Esophagus muscularis mucosa (tissue), 4 donors: ENCODE results near the gene TRPM6. TPM values are rescaled to one million over a fixed set of nuclear protein-coding genes. Genes with fewer than 3 reads are reported as not detected.

Experiments
- DNase-seq: peaks from one replicate; pipeline ENCODE4 v3.0.0-alpha.2; 2017; ENCODE audit errors: extremely low spot score
- H3K27ac ChIP-seq, 4 donors: fragments of 200-600 bp; sonication (generic); replicated peaks in 1 of 4; 1 replicate in 3 of 4; 2 replicates in 1 of 4; pipeline ENCODE4 v1.5.1; 2016 to 2019; ENCODE audit warnings: mild to moderate bottlenecking in 1 of 4
- H3K27me3 ChIP-seq, 4 donors: fragments of 200-600 bp; sonication (generic); one replicate each; pipeline versions ENCODE4 v1.5.1 to v1.6.0; 2016 to 2019
- H3K36me3 ChIP-seq, 4 donors: fragments of 200-600 bp; sonication (generic); one replicate each; pipeline ENCODE4 v1.5.1; 2016 to 2019
- H3K4me1 ChIP-seq, 4 donors: fragments of 200-600 bp; sonication (generic); one replicate each; pipeline ENCODE4 v1.5.1; 2016 to 2019
- H3K4me3 ChIP-seq, 4 donors: fragments of 200-600 bp; sonication (generic); 1 replicate in 2 of 4; 2 replicates in 2 of 4; pipeline ENCODE4 v1.5.1; 2016 to 2019; ENCODE audit warnings: mild to moderate bottlenecking in 4 of 4, moderate library complexity in 1 of 4
- H3K9me3 ChIP-seq, 4 donors: fragments of 200-600 bp; sonication (generic); 1 replicate in 3 of 4; 2 replicates in 1 of 4; pipeline ENCODE4 v1.5.1; 2016 to 2019
- CTCF ChIP-seq, 3 experiments: fragments of 200-600 bp in 2 of 3; fragments of 450-650 bp in 1 of 3; sonication (generic) in 2 of 3; IDR thresholded peaks; one replicate each; pipeline ENCODE4 v1.5.1; 2017 to 2019; ENCODE audit warnings: antibody characterized with exemption in 3 of 3, mild to moderate bottlenecking in 2 of 3, moderate library complexity in 1 of 3
- EP300 ChIP-seq: sonication (generic); formaldehyde crosslinking; IDR thresholded peaks from one replicate; pipeline ENCODE4 v1.6.1; 2017; ENCODE audit warnings: antibody characterized with exemption
- POLR2A ChIP-seq: fragments of 450-650 bp; IDR thresholded peaks from one replicate; pipeline ENCODE4 v1.6.1; 2017; ENCODE audit warnings: antibody characterized with exemption, moderate library complexity, mild to moderate bottlenecking, low read depth
- POLR2AphosphoS5 ChIP-seq, 2 donors: sonication (generic); formaldehyde crosslinking; IDR thresholded peaks; one replicate each; pipeline ENCODE4 v1.6.1; 2017; ENCODE audit warnings: antibody characterized with exemption in 2 of 2
- WGBS: methylation state at CpG from one replicate; pipeline ENCODE4 v1.1.5; 2018; 5-methylcytosine and 5-hydroxymethylcytosine counted together
- intact Hi-C: fragments of 100-400 bp; cut with DNase I; formaldehyde crosslinking; loops from one replicate; pipeline ENCODE4 v1.15.1; 2023
- total RNA-seq, 4 donors: library from RNA; depleted of rRNA; stranded (reverse); fragments of >200 nt; gene quantifications; one replicate each; pipeline versions ENCODE4 v1.1.0 to v1.2.1, GENCODE V29; 2016

The TRPM6 gene
- total RNA-seq, 4 donors from 2014 or later = 0.52 to 1.8 (median 1.2) TPM

- Histone ChIP-seq H3K4me3 (no peak overlapping the region), H3K27me3 (no peaks in the 10 kb centered on the region), H3K9me3 (no peaks in the 10 kb centered on the region), H3K27ac (no peak overlapping the region), H3K36me3 (no peaks in the 10 kb centered on the region), H3K4me1 (no peaks in the 10 kb centered on the region)
- intact Hi-C loops = no loop called here
- TF ChIP-seq POLR2AphosphoS5 (IDR thresholded peaks at IDR 0.05) (no peak), POLR2A (no peak), EP300 (no peak), CTCF (IDR thresholded peaks at IDR 0.05) (no peak)
- WGBS = 68% methylated on average over 2 of the region's 2 CpGs
- no peak for DNase-seq
These were observed 77.5 kb downstream of the TRPM6 start for GRCh38 chr9:74810200-74810599.

GRCh38 chr9:74804018-74804385, 83.7 kb downstream of the TRPM6 start:
- 59% methylated on average over 2 of the region's 2 CpGs for WGBS
- no peak for TF ChIP-seq POLR2AphosphoS5 (IDR thresholded peaks at IDR 0.05)
- no peak for TF ChIP-seq EP300
- no peak for TF ChIP-seq CTCF (IDR thresholded peaks at IDR 0.05)
- no peak for TF ChIP-seq POLR2A
- Histone ChIP-seq H3K27ac (no peak overlapping the region), H3K4me3 (no peak overlapping the region), H3K36me3 (no peaks in the 10 kb centered on the region), H3K27me3 (no peaks in the 10 kb centered on the region), H3K4me1 (no peaks in the 10 kb centered on the region), H3K9me3 (no peaks in the 10 kb centered on the region)
- no peak for DNase-seq
- intact Hi-C loops = no loop called here

GRCh38 chr9:74803376-74804017, 84.2 kb downstream of the TRPM6 start:
- no peak overlapping the region for H3K4me3 ChIP-seq
- WGBS = 52% methylated on average over 4 of the region's 4 CpGs
- no peaks in the 10 kb centered on the region for H3K27me3 ChIP-seq
- DNase-seq = no peak
- intact Hi-C loops = no loop called here
- H3K36me3 ChIP-seq = no peaks in the 10 kb centered on the region
- H3K27ac ChIP-seq = no peak overlapping the region
- TF ChIP-seq CTCF (IDR thresholded peaks at IDR 0.05) = no peak
- no peak for TF ChIP-seq POLR2A
- no peak for TF ChIP-seq POLR2AphosphoS5 (IDR thresholded peaks at IDR 0.05)
- TF ChIP-seq EP300 = no peak
- H3K4me1 ChIP-seq = no peaks in the 10 kb centered on the region
- H3K9me3 ChIP-seq = no peaks in the 10 kb centered on the region

GRCh38 chr9:74800226-74800625, 87.5 kb downstream of the TRPM6 start:
- no peak for DNase-seq
- Histone ChIP-seq H3K27ac (no peak overlapping the region), H3K4me1 (no peaks in the 10 kb centered on the region), H3K9me3 (no peaks in the 10 kb centered on the region), H3K4me3 (no peak overlapping the region), H3K27me3 (no peaks in the 10 kb centered on the region), H3K36me3 (no peaks in the 10 kb centered on the region)
- no peak for TF ChIP-seq POLR2A
- TF ChIP-seq CTCF (IDR thresholded peaks at IDR 0.05) = no peak
- no peak for TF ChIP-seq EP300
- no peak for TF ChIP-seq POLR2AphosphoS5 (IDR thresholded peaks at IDR 0.05)
- intact Hi-C loops = no loop called here
- 74% methylated on average over 7 of the region's 7 CpGs for WGBS

- TF ChIP-seq POLR2A (no peak), CTCF (IDR thresholded peaks at IDR 0.05) (no peak), EP300 (no peak), POLR2AphosphoS5 (IDR thresholded peaks at IDR 0.05) (no peak)
- H3K9me3 ChIP-seq = no peaks in the 10 kb centered on the region
- H3K27ac ChIP-seq = no peak overlapping the region
- intact Hi-C loops = no loop called here
- no peaks in the 10 kb centered on the region for H3K4me1 ChIP-seq
- no peak overlapping the region for H3K4me3 ChIP-seq
- WGBS = 81% methylated on average over 1 of the region's 1 CpG
- H3K36me3 ChIP-seq = no peaks in the 10 kb centered on the region
- no peaks in the 10 kb centered on the region for H3K27me3 ChIP-seq
- no peak for DNase-seq
These were observed 91.9 kb downstream of the TRPM6 start for GRCh38 chr9:74795803-74796202.
